ENCODE measurements around the gene SARNP. TPM values are rescaled to one million over a fixed set of nuclear protein-coding genes. Genes with fewer than 3 reads are reported as not detected.

The SARNP gene
- total RNA-seq, 1 experiment from 2014 or later: 79.4 TPM

DNA sequence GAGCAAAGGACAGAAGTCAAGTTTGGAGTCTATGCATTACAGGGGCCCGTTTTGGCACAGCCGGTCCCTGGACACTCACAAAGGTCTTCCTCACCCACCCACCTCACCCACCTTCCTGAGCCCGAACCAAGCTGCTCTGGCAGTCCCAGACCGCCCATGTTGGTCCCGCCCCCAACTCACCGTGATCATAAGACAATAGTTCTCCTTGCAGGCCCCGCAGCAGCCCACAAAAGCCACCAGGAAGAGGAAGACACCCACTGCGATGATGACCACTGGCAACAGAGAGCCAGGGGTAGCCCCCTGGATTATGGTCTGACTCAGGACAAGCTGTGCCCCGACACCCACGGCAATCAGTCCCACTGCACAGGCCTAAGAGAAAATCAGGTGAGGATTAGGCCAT, 90.6 kb downstream of the SARNP start:
- DNase-seq (ENCODE audit: low read depth): no peak

- no peak for DNase-seq (ENCODE audit: low read depth)
Measured at GRCh38 chr12:55725556-55725955, 92.0 kb downstream of the SARNP start.

GRCh38 chr12:55724940-55725309, 92.6 kb downstream of the SARNP start:
- no peak for DNase-seq (ENCODE audit: low read depth)

DNA sequence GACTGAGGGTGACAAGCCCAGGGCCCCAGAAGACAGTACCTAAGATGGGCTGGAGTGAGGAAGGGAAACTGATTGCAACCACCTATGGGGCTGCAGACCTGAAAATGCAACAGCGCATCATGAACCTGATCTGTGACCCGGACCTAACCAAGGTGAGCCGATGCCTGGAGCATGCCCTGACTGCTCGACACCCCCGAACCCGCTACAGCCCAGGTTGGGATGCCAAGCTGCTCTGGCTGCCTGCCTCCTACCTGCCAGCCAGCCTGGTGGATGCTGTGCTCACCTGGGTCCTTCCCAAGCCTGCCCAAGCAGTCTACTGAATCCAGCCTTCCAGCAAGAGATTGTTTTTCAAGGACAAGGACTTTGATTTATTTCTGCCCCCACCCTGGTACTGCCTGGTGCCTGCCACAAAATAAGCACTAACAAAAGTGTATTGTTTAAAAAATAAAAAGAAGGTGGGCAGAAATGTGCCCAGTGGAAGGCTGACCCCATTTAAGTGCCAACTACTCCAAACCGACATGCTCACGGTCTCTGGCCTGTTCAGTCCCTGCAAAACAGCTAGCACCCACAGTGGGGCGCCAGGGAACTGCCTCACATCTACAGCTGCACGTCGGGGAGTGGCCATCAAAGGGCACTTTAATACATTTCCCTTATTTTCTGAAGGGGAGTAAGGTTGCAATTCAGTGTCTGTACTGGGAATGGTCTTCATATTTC, 93.1 kb downstream of the SARNP start:
- DNase-seq (ENCODE audit: low read depth): peak; percentile 46

- DNase-seq (ENCODE audit: low read depth): no peak
Measured at GRCh38 chr12:55723516-55724225, 93.9 kb downstream of the SARNP start.

DNA sequence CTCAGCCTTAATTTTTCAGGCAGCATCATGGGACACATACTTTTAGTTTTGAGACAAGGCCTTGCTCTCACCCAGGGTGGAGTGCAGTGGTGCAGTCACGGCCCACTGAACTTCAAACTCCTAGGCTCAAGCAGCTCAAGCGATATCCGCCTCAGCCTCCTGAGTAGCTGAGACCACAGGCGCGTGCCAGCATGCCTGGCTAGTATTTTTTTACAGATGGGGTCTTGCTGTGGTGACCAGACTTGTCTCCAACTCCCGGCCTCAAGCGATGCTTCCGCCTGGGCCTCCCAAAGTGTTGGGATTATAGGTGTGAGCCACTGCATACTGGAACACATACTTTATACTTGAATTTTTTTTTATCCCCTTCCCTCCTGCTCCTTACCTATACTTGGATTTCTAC, 94.6 kb downstream of the SARNP start:
- no peak for DNase-seq (ENCODE audit: low read depth)

DNA sequence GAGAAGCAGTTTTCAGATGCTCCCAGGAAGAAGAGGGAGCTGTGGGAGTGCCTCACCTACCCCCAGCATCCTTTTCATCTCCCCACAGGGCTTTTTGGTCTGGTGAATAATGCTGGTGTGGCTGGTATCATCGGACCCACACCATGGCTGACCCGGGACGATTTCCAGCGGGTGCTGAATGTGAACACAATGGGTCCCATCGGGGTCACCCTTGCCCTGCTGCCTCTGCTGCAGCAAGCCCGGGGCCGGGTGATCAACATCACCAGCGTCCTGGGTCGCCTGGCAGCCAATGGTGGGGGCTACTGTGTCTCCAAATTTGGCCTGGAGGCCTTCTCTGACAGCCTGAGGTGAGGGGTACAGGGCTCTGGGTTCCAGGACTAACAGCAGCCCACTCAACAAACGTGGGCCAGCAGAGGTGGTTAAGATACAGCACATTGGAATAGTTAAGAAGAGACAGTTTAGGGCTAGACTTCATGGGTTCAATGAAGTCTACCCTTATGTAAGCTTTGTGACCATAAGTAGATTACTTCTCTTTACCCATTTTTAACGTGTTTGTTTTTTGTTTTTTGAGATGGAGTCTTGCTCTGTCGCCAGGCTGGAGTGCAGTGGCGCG, 95.8 kb downstream of the SARNP start:
- DNase-seq (ENCODE audit: low read depth): no peak

- DNase-seq (ENCODE audit: low read depth): peak; percentile 96
Measured at GRCh38 chr12:55720894-55721444, 96.6 kb downstream of the SARNP start.

DNA sequence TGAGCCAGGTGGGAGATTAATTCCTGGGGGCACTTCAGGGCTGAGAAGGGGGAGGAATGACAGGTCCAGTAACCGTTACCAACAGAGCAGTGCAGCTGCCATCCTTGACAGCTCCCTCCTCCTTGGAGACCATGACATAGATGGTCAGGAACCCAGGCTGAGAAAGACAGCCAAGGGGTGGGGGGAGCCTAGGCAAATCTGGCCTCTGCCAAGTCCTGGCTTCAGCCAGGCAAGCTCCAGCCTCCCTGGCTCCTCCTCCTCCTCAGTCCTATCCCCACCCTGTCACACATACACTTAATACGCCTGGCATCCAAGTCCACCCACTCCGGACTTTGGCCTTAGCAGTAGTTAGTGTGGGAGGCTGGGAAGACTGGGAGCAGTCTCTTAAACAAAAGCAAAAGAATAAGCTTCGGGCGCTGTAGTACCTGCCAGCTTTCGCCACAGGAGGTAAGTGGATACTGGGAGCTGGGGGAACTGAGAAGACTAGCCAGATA, 97.4 kb downstream of the SARNP start, which contains the start of gene RDH5:
TSS of gene RDH5 (plus strand) at position 323 of the 494 bp plus-strand sequence. CDS start 792 bp downstream, outside the sequence.
- no peak for DNase-seq (ENCODE audit: low read depth)

GRCh38 chr12:55719371-55719770, 98.2 kb downstream of the SARNP start:
- no peak for DNase-seq (ENCODE audit: low read depth)

GRCh38 chr12:55718624-55719275, 98.8 kb downstream of the SARNP start:
- DNase-seq (ENCODE audit: low read depth): no peak

DNA sequence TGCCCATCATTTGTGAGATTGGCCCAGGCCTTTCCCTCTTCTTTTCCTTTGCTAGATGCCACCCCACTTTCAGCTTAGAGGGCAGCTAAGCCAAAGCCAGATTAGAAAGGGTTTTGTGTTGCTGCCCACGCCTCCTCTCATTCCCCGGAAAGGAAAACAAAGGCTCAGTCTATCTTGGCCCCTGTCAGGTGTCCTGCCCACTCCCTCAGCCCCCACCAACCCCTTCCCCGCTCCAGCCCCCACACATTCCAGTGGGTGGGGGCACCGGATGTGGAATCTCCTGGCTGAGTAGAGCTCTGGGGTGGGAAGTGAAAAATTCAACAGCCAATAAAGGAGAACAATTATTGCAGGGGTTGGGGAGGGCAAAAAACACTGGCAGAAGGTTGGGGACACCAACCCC, 99.5 kb downstream of the SARNP start:
- peak; percentile 60 for DNase-seq (ENCODE audit: low read depth)

GRCh38 chr12:55717011-55718007, 100.2 kb downstream of the SARNP start:
- peak; percentile 87 for DNase-seq (ENCODE audit: low read depth)

DNA sequence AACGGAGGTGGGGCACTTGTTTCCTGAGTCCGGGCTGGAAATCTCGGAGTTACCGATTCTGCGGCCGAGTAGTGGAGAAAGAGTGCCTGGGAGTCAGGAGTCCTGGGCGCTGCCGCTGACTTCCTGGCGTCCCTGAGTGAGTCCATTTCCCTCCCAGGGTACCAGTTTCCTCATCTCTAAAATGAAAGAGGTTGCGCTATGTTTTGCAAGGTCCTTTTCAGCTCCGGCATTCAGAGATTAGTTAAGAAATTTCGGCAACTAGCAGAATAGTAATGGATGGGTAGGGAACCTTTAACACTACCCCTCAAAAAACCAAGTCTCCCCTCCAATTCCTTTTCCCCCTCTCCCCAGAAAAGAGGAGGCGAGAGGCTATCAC, 101.0 kb downstream of the SARNP start:
- DNase-seq (ENCODE audit: low read depth): no peak

DNA sequence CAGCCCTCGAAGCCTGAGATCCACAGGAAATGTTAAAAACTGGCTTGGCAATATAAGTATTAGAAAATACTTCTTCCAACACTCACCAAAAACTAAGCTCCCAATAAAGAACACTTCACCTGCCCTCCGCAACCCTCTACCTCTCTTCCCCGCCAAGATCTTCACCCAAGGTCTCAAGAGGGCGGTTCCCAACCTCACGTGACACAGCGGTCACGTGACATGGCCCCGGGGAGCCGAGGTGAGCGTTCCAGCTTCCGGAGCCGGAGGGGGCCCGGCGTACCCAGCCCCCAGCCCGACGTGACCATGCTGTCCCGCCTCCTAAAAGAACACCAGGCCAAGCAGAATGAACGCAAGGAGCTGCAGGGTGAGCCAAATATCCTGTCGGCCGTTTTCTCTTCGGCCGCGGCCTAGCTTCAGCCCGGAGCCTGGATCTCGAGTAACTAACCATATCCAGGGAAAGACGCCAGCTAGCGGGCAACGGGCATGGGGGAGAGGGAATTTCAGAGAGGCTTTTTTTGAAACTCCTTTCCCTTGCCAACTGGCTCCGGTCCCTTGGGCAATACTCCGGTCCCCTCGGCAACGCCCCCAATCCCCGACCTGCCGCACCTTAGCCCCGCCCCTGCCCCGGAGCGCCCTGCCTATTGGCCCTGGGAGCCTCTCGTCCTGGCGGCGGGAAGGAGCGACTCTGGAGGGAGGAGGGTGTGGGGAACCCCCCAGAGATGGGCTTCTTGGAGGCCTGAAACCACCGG, 101.5 kb downstream of the SARNP start, which contains the start of gene BLOC1S1:
TSS of gene BLOC1S1 (plus strand) at position 214 of the 749 bp plus-strand sequence. CDS start at position 220, 6 bp downstream.
- DNase-seq (ENCODE audit: low read depth): peak; percentile 88

DNA sequence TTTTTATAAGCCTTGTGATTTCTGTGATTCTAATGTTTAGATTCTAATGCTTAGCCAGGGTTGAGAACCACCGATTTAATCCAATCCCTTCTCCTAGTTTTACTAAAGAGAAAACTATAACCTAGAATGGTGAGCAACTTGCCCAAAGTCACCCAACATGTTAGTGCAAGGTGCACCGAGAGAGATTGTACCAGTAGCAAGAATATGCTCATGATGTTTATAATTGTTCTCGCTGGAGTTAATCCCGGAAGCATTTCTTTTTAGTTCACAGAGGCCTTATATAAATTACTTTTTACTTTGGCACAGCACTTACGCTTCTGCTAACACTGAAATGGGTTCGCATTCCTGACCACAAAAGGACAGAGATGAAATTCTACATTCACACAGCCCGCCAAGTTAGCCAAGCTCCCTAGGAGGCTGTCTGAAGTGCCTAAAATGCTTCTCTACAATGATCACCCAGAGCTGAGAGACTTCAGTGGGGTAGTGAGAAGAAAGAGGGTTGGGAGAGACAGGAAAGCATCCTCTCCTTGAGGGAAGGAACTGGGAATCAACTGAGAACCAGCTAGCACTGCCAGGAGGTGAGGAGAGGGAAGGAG, 102.3 kb downstream of the SARNP start:
- no peak for DNase-seq (ENCODE audit: low read depth)

DNA sequence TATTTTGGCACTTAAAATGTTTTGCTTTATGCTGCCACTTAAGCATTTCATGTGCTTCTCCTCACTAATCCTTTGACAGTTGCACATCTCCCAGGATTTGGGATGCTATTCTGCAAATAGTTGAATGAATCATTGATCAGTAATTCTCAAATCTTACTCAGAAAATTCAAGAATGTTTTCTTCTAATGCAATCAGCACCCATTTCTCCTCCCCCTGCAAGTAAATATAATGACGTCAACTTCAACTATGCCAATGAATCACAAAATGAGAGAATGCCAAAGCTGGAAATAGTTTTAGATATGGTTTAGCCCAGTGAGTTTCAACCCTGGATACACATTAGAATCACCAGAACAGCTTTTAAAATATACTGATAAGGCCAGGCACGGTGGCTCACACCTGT, 103.8 kb downstream of the SARNP start:
- DNase-seq (ENCODE audit: low read depth): peak; percentile 47

DNA sequence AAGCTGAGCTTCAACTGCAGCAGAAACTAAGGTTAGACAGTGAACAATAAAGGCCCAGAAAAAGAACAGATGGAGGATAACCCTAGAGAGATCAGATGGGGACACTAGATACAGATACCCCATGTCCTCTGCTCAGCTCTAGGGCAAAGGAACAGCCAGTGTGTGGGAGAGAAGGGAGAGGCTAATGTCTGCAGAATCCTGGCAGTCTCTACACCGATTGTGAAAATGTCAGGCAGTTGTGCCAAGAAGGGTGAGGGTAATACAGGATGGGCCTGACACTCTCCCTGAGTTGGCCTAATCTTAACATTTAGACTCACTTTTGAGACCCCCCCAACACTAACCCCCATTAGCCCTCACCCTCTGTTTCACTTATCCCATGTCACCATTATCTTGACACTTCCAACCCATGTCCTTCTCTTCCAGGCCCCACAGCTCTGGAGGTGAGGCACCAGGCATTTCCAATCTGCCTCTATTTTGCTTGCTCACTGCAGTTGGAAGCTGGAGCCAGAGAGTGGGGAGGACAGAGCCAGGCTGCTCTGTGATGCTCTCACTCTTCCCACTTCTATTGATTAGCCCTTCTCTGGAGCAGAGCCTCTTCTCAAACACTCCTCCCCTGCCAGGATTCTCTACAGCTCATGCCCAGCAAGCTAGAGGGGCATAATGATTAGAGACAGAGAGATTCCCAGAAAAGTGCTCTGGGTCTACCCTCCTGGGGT, 104.7 kb downstream of the SARNP start:
- no peak for DNase-seq (ENCODE audit: low read depth)

Data from HT1080 (cell line).